ENCODE results near the gene PPP2R2C. TPM values are rescaled to one million over a fixed set of nuclear protein-coding genes. Genes with fewer than 3 reads are reported as not detected.

PPP2R2C gene
- total RNA-seq, 1 donor from 2014 or later: 0.13 TPM

GRCh38 chr4:6449746-6450369 lies 22.6 kb downstream of the PPP2R2C start:
- DNase-seq (ENCODE audit: low spot score): no peak
- ATAC-seq: no peak

GRCh38 chr4:6449335-6449734 lies 23.1 kb downstream of the PPP2R2C start:
- ATAC-seq (no peak), DNase-seq (ENCODE audit: low spot score) (no peak)

- DNase-seq (ENCODE audit: low spot score) (no peak), ATAC-seq (no peak)
Observed at GRCh38 chr4:6448476-6449170, 23.8 kb downstream of the PPP2R2C start.

GRCh38 chr4:6447672-6448171 lies 24.7 kb downstream of the PPP2R2C start:
- no peak for DNase-seq (ENCODE audit: low spot score)
- no peak for ATAC-seq

GRCh38 chr4:6446538-6447451 lies 25.6 kb downstream of the PPP2R2C start:
- peak; percentile 52 for ATAC-seq
- no peak for DNase-seq (ENCODE audit: low spot score)

- no peak for ATAC-seq
- DNase-seq (ENCODE audit: low spot score): no peak
Observed at GRCh38 chr4:6446130-6446482, 26.3 kb downstream of the PPP2R2C start.

GRCh38 chr4:6445403-6446129 lies 26.8 kb downstream of the PPP2R2C start:
- DNase-seq (ENCODE audit: low spot score) (no peak), ATAC-seq (no peak)

- ATAC-seq (no peak), DNase-seq (ENCODE audit: low spot score) (no peak)
Observed at GRCh38 chr4:6444582-6444981, 27.8 kb downstream of the PPP2R2C start.

GRCh38 chr4:6443035-6444023 lies 29.1 kb downstream of the PPP2R2C start:
- ATAC-seq (no peak), DNase-seq (ENCODE audit: low spot score) (no peak)

GRCh38 chr4:6442555-6442954 lies 29.9 kb downstream of the PPP2R2C start:
- DNase-seq (ENCODE audit: low spot score) (no peak), ATAC-seq (no peak)

- no peak for DNase-seq (ENCODE audit: low spot score)
- ATAC-seq: no peak
Observed at GRCh38 chr4:6441758-6442157, 30.7 kb downstream of the PPP2R2C start.

GRCh38 chr4:6441202-6441582 lies 31.2 kb downstream of the PPP2R2C start:
- DNase-seq (ENCODE audit: low spot score): no peak
- ATAC-seq: no peak

- DNase-seq (ENCODE audit: low spot score) (no peak), ATAC-seq (no peak)
Observed at GRCh38 chr4:6440506-6441201, 31.8 kb downstream of the PPP2R2C start.

- no peak for ATAC-seq
- no peak for DNase-seq (ENCODE audit: low spot score)
Observed at GRCh38 chr4:6439120-6439762, 33.2 kb downstream of the PPP2R2C start.

GRCh38 chr4:6437826-6438238 lies 34.6 kb downstream of the PPP2R2C start:
- DNase-seq (ENCODE audit: low spot score) (no peak), ATAC-seq (no peak)

- DNase-seq (ENCODE audit: low spot score) (no peak), ATAC-seq (no peak)
Observed at GRCh38 chr4:6435010-6435409, 37.4 kb downstream of the PPP2R2C start.

GRCh38 chr4:6430927-6431326 lies 41.5 kb downstream of the PPP2R2C start:
- ATAC-seq: no peak
- DNase-seq (ENCODE audit: low spot score): no peak

- no peak for DNase-seq (ENCODE audit: low spot score)
- ATAC-seq: no peak
Observed at GRCh38 chr4:6427439-6428090, 44.8 kb downstream of the PPP2R2C start.
